GM20000 (cell line): Measurements from ENCODE around the gene HDAC8.
"Not testable (repeated sequence)": the region's sequence is repeated elsewhere in the genome, so short reads cannot be mapped to it uniquely, and the experiment has no call there.

ENCODE experiments used
- DNase-seq: peaks from one replicate; pipeline ENCODE4 v3.0.0; 2012; ENCODE audit warnings: low spot score
- CTCF ChIP-seq: IDR thresholded peaks from 2 replicates; pipeline ENCODE4 v1.5.1; 2012; ENCODE audit warnings: mild to moderate bottlenecking, control low read depth; ENCODE audit errors: extremely low read depth, missing control alignments

Gene HDAC8

GRCh38 chrX:72460715-72461114 is 111.9 kb downstream of the HDAC8 start:
- no peak for TF ChIP-seq CTCF
- DNase-seq, result no peak

DNA sequence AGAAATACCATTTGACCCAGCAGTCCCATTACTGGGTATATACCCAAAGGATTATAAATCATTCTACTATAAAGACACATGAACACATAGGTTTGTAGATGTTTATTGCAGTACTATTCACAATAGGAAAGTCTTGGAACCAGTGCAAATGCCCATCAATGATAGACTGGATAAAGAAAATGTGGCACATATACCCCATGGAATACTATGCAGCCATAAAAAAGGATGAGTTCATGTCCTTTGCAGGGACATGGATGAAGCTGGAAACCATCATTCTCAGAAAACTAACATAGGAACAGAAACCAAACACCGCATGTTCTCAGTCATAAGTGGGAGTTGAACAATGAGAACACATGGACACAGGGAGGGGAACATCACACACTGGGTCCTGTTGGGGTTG is 123.6 kb downstream of the HDAC8 start:
- DNase-seq, result not testable (repeated sequence)

GRCh38 chrX:72440764-72441163 is 131.9 kb downstream of the HDAC8 start:
- not testable (repeated sequence) for DNase-seq

- no peak for DNase-seq
- TF ChIP-seq CTCF, result no peak
Measured at GRCh38 chrX:72436010-72436409, 136.6 kb downstream of the HDAC8 start.

DNA sequence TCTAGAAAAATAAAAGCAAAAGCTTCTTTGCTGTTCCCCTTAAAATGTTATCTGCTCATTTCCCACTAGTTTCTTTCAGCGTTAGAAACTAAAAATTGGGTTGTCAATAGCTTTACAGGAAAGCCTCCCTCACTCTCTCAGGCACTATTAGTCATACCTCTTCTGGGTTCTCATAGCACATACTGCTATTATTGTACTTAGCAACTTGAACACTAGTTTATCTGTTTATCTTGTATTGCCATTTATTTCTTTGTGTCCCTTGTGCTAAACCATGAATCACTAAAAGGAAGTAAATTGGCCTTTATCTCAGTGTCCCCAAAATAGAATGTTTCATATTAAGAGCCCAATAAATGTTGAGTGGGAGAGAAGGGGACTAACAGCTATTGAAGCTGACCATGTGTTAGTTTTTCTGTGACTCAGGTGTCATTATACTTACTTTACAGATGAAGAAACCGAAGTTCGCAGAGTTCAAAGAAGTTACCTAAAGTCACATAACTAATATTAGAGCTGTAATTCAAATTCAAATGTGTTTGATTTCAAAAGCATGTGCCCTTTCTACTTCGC is 142.2 kb downstream of the HDAC8 start:
- TF ChIP-seq CTCF, result no peak
- DNase-seq, result no peak

- DNase-seq, result no peak
- TF ChIP-seq CTCF, result no peak
Measured at GRCh38 chrX:72421797-72422196, 150.8 kb downstream of the HDAC8 start.

DNA sequence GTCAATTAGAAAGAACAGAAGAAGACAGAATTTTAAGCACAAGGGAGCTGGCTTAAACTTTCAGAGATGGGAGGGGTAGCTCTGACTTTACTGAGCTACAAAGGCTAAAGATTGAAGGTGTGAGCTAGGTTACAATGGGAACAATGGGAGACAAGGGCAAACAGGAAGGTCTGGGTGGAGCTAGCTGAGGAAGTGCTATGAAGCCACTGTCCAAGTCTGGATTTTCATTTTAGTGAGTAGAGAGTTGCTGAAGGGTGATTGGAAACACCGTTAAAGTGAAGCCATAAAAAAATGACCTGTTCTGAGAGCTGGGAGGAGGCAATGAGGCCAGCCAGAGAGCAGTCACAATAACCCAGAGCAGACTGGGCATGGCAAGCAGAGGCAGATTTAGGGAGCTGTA is 162.7 kb downstream of the HDAC8 start:
- TF ChIP-seq CTCF, result no peak
- no peak for DNase-seq

DNA sequence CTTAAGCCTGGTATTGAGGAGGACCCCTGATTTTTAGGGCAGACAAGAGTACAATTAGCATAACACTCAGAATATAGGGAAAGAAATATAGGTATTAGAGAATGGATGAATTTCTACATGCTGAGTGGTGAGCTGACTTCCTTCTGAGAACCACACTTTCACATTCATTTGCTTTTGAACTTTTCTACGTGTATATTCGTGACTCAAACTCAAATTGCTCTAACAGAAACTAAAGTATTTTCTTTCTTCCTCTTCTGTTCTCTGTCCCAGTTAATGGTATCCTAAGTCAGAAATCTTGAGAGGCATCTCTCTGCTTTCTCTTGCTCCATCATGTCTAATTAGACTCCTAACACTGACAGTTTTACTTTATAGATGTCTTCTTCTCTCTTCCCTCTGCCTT is 163.8 kb downstream of the HDAC8 start:
- TF ChIP-seq CTCF, result no peak
- DNase-seq, result peak; percentile 6

DNA sequence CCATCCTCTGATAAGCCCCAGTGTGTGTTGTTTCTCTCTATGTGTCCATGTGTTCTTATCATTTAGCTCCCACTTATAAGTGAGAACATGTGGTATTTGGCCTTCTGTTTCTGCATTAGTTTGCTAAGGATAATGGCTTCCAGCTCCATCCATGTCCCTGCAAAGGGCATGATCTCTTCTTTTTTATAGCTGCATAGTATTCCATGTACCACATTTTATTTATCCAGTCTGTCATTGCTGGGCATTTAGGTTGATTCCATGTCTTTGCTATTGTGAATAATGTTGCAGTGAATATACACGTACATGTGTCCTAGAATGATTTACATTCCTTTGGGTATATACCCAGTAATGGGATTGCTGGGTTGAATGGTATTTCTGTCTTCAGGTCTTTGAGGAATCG is 167.5 kb downstream of the HDAC8 start:
- not testable (repeated sequence) for DNase-seq
